Measurements from ENCODE around the gene TAOK2. TPM values are rescaled to one million over a fixed set of nuclear protein-coding genes. Genes with fewer than 3 reads are reported as not detected.
"Not testable (repeated sequence)": the region's sequence is repeated elsewhere in the genome, so short reads cannot be mapped to it uniquely, and the experiment has no call there.

Gene TAOK2
- total RNA-seq, 2 donors from 2014 or later: 31.1 to 58.3 TPM

- 77 to 88% methylated on average over 4 of the region's 4 CpGs for WGBS, 2 donors
- no peak overlapping the region for H3K4me3 ChIP-seq
- no peak overlapping the region for H3K27ac ChIP-seq
- no peaks in the 10 kb centered on the region for H3K4me1 ChIP-seq
- no peaks in the 10 kb centered on the region for H3K27me3 ChIP-seq
- no peak for TF ChIP-seq CTCF (IDR thresholded peaks at IDR 0.05)
- TF ChIP-seq POLR2A (IDR thresholded peaks at IDR 0.05): no peak
- ATAC-seq (no peak), DNase-seq (no peak)
- intact Hi-C loops (cut with DNase I): no loop called here
- no peaks in the 10 kb centered on the region for H3K9me3 ChIP-seq
- no peaks in the 10 kb centered on the region for H3K36me3 ChIP-seq (replicated peaks in 1 of 2; ENCODE audit: insufficient read depth in 1 of 2, low read depth in 2 of 2)
Measured at GRCh38 chr16:29950806-29951461, 22.7 kb upstream of the TAOK2 start.

- Histone ChIP-seq H3K4me1 (no peaks in the 10 kb centered on the region), H3K27ac (no peak overlapping the region), H3K36me3 (replicated peaks in 1 of 2; ENCODE audit: insufficient read depth in 1 of 2, low read depth in 2 of 2) (no peaks in the 10 kb centered on the region), H3K4me3 (no peak overlapping the region), H3K27me3 (no peaks in the 10 kb centered on the region), H3K9me3 (no peaks in the 10 kb centered on the region)
- intact Hi-C loops (cut with DNase I): no loop called here
- TF ChIP-seq POLR2A (IDR thresholded peaks at IDR 0.05) (no peak), CTCF (IDR thresholded peaks at IDR 0.05) (no peak)
- WGBS, 2 donors: 84 to 89% methylated on average over 8 of the region's 8 CpGs
- ATAC-seq: no peak
- no peak for DNase-seq
Measured at GRCh38 chr16:29951625-29952365, 21.9 kb upstream of the TAOK2 start.

- WGBS, 2 donors: 93 to 94% methylated on average over 5 of the region's 5 CpGs
- peaks cover 16% of the 10 kb centered on the region for H3K4me1 ChIP-seq
- intact Hi-C loops (cut with DNase I): no loop called here
- ATAC-seq: no peak
- no peak overlapping the region for H3K4me3 ChIP-seq
- DNase-seq: no peak
- H3K27ac ChIP-seq: no peak overlapping the region
- no peaks in the 10 kb centered on the region for H3K9me3 ChIP-seq
- TF ChIP-seq POLR2A (IDR thresholded peaks at IDR 0.05): no peak
- TF ChIP-seq CTCF (IDR thresholded peaks at IDR 0.05): no peak
- H3K27me3 ChIP-seq: no peaks in the 10 kb centered on the region
- H3K36me3 ChIP-seq (replicated peaks in 1 of 2; ENCODE audit: insufficient read depth in 1 of 2, low read depth in 2 of 2): no peaks in the 10 kb centered on the region
Measured at GRCh38 chr16:29958756-29959155, 14.9 kb upstream of the TAOK2 start.

GRCh38 chr16:29959293-29959692 lies 14.4 kb upstream of the TAOK2 start:
- no peaks in the 10 kb centered on the region for H3K9me3 ChIP-seq
- H3K36me3 ChIP-seq (replicated peaks in 1 of 2; ENCODE audit: insufficient read depth in 1 of 2, low read depth in 2 of 2): no peaks in the 10 kb centered on the region
- H3K27ac ChIP-seq: no peak overlapping the region
- TF ChIP-seq CTCF (IDR thresholded peaks at IDR 0.05) (no peak), POLR2A (IDR thresholded peaks at IDR 0.05) (no peak)
- no peak for ATAC-seq
- H3K4me3 ChIP-seq: no peak overlapping the region
- intact Hi-C loops (cut with DNase I): no loop called here
- 84 to 97% methylated on average over 7 to 9 of the region's 9 CpGs for WGBS, 2 donors
- H3K4me1 ChIP-seq: peaks cover 16% of the 10 kb centered on the region
- no peaks in the 10 kb centered on the region for H3K27me3 ChIP-seq
- DNase-seq: no peak

GRCh38 chr16:29959821-29960220 lies 13.8 kb upstream of the TAOK2 start:
- intact Hi-C loops (cut with DNase I); ATAC-seq; DNase-seq; H3K9me3 ChIP-seq; H3K27me3 ChIP-seq; H3K4me3 ChIP-seq; H3K36me3 ChIP-seq (replicated peaks in 1 of 2; ENCODE audit: insufficient read depth in 1 of 2, low read depth in 2 of 2); H3K27ac ChIP-seq: not testable (repeated sequence)
- WGBS, 2 donors: 81 to 83% methylated on average over 4 of the region's 4 CpGs
- peaks cover 16% of the 10 kb centered on the region for H3K4me1 ChIP-seq
